IPS-18a (cell line): ENCODE data around the gene CD24.
"Not testable (repeated sequence)": the region's sequence is repeated elsewhere in the genome, so short reads cannot be mapped to it uniquely, and the experiment has no call there.

Experiments used
- H3K27ac ChIP-seq: one replicate; pipeline ENCODE4 v1.5.1; 2013; ENCODE audit warnings: low read length
- H3K27me3 ChIP-seq: one replicate; pipeline ENCODE4 v1.6.1; 2013; ENCODE audit warnings: mild to moderate bottlenecking, low read length; ENCODE audit not compliant: control insufficient read depth, insufficient read depth
- H3K36me3 ChIP-seq: one replicate; pipeline ENCODE4 v1.6.1; 2013; ENCODE audit warnings: low read depth, low read length; ENCODE audit not compliant: control insufficient read depth
- H3K4me1 ChIP-seq: one replicate; pipeline ENCODE4 v1.6.1; 2013; ENCODE audit warnings: low read depth, low read length; ENCODE audit not compliant: control insufficient read depth
- H3K4me3 ChIP-seq: one replicate; pipeline ENCODE4 v1.5.1; 2013; ENCODE audit warnings: low read length
- H3K9ac ChIP-seq: one replicate; pipeline ENCODE4 v1.6.1; 2013; ENCODE audit warnings: mild to moderate bottlenecking, low read length, moderate library complexity
- H3K9me3 ChIP-seq: one replicate; pipeline ENCODE4 v1.6.1; 2013; ENCODE audit warnings: low read depth, low read length; ENCODE audit not compliant: control insufficient read depth

The CD24 gene, protein sequence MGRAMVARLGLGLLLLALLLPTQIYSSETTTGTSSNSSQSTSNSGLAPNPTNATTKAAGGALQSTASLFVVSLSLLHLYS

DNA sequence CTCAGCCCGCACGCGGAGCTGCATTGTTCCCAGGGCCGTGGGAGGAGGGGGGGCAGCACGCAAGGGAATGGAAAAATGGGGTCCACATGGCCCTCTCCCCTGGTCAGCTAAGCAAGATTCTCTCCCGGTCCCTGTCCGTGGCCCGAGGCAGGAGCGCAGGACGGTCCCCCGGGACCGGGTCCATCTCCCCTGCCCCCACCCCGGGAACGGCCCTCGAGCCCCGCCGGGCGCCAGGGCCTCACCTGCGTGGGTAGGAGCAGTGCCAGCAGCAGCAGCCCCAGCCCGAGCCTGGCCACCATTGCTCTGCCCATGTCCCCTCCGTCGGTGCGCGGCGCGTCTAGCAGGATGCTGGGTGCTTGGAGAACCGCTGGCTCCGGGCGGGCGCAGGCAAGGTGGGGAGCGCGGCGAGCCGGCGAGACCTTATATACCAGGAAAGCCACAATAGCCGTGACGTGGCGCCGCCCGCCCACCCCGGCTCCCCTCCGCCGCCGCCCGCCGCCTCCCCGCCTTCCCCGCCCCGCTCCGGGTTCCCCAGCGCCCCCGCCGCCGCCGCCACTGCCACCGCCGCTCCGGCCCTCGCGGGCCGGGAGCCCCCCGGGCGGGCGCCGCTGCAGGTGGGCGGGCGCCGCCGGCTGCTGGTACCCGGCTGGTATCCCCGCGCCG, at the start of gene CD24:
Gene CD24, minus strand, starts transcription at position 394 of the 663 bp plus-strand sequence. Its CDS starts 83 bp downstream, at position 311.
- Histone ChIP-seq H3K9ac (peak within 1 kb of the TSS; percentile 100), H3K9me3 (no peaks in the 10 kb centered on the region), H3K36me3 (peaks cover 28% of the 10 kb centered on the region), H3K27me3 (no peaks in the 10 kb centered on the region), H3K27ac (peak within 1 kb of the TSS; percentile 98), H3K4me1 (peaks cover 11% of the 10 kb centered on the region), H3K4me3 (peak within 1 kb of the TSS; percentile 77)

DNA sequence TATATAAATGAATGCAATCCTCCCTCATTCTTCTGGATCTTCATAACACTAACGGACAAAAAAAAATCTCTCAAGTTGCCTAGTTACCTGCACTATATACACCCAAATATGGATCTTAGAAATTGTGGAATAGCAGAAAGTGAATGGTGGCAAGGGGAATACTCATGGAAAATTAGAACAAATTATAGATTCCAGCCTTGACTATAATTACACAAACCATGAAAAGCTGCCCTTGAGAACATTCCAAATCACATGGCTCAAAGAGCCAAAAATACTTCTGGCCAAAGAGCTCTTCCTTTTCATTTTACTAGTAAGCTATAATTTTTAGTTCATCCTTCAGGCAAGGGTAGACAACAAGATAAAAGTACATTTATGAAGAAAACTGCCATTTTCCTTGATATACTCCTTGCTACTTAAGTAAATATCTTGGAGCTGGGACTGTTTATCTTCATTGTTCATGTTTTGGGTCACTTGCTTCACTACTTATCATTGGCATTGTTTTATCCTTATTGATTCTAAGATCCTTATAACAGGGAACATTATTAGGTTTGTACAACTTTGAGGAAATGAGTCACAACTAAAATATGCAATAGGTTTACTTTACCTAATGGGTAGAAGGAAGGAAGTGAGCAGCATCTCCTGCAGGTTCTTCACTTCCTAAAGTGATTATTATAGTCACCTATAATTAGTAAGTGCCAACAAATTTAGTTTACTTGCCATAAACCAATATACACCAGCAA, 47.1 kb upstream of the CD24 start:
- Histone ChIP-seq H3K36me3 (no peaks in the 10 kb centered on the region), H3K27me3 (no peaks in the 10 kb centered on the region), H3K27ac (no peak overlapping the region), H3K9ac (no peak overlapping the region), H3K9me3 (no peaks in the 10 kb centered on the region), H3K4me3 (no peak overlapping the region), H3K4me1 (no peaks in the 10 kb centered on the region)

DNA sequence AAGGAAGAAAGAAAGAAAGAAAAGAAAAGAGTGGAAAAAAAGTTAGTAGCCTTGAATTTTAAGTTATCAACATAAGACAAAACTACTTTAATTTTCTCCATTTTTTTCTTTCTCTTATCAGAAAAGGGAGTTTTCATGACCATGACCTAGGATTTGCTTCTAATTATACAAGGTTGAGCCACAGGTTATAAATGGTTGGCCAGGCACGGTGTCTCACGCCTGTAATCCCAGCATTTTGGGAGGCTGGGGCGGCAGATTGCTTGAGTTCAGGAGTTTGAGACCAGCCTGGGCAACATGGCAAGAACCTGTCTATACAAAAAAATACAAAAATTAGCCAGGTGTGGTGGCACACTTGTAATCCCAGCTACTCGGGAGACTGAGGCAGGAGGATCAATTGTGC, 45.7 kb upstream of the CD24 start:
- Histone ChIP-seq H3K9me3 (no peaks in the 10 kb centered on the region), H3K36me3 (no peaks in the 10 kb centered on the region), H3K9ac (no peak overlapping the region), H3K27ac (no peak overlapping the region), H3K4me3 (no peak overlapping the region), H3K27me3 (no peaks in the 10 kb centered on the region), H3K4me1 (no peaks in the 10 kb centered on the region)

DNA sequence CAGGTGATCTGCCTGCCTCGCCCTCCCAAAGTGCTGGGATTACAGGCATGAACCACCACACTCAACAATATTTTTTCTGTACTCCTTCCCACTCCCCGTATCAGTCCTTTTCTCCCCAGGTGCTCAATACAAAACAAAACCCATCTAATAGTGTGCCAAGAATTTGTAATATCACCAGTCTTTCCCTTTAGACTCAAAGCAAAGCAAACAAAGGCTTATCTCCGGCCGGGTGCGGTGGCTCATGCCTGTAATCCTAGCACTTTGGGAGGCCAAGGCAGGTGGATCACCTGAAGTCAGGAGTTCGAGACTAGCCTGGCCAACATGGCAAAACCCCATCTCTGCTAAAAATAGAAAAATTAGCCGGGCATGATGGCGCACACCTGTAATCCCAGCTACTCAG, 45.1 kb upstream of the CD24 start:
- H3K27me3 ChIP-seq, H3K27ac ChIP-seq, H3K4me3 ChIP-seq, H3K4me1 ChIP-seq, H3K9ac ChIP-seq, H3K9me3 ChIP-seq, H3K36me3 ChIP-seq: not testable (repeated sequence)

DNA sequence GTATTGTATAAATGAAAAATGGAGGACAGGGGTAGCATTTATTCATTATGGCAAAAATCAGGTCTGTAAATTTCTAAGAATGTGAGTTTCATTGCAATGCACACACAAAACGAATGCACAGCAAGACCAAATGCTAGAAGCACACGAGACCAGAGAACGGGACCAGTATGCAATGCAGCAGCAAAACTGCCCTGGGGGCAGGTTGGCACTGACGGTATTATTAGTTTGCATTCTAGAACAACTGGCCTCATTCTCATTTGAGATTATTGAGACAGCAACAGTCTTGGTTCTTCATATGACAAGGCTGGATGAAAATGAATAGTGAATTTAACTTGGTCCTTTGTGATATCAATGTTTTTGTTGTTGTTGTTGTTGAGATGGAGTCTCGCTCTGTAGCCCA, 44.5 kb upstream of the CD24 start:
- H3K27ac ChIP-seq, result no peak overlapping the region
- no peaks in the 10 kb centered on the region for H3K27me3 ChIP-seq
- no peaks in the 10 kb centered on the region for H3K36me3 ChIP-seq
- no peak overlapping the region for H3K9ac ChIP-seq
- no peaks in the 10 kb centered on the region for H3K4me1 ChIP-seq
- no peak overlapping the region for H3K4me3 ChIP-seq
- no peaks in the 10 kb centered on the region for H3K9me3 ChIP-seq

DNA sequence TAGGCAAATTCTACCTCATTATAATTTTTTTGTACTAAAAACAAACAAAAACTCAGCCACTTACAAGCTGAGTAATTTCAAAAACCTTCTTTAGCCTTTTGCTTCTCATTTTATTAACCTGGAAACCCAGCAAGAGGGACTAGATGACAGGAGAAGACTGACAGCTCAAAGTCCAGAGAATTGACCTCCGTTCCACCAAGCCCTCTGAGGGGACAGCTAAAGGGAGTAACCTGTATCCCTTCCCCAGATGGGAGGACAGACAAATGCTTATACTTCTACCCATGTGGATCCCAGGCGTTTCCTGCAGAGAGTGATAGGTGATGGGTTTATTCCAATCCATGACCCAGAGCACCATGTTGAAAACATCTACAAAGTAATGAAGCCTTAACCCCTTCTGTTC, 35.0 kb upstream of the CD24 start:
- Histone ChIP-seq H3K27ac (no peak overlapping the region), H3K27me3 (no peaks in the 10 kb centered on the region), H3K9ac (no peak overlapping the region), H3K9me3 (no peaks in the 10 kb centered on the region), H3K4me1 (no peaks in the 10 kb centered on the region), H3K36me3 (no peaks in the 10 kb centered on the region), H3K4me3 (no peak overlapping the region)

DNA sequence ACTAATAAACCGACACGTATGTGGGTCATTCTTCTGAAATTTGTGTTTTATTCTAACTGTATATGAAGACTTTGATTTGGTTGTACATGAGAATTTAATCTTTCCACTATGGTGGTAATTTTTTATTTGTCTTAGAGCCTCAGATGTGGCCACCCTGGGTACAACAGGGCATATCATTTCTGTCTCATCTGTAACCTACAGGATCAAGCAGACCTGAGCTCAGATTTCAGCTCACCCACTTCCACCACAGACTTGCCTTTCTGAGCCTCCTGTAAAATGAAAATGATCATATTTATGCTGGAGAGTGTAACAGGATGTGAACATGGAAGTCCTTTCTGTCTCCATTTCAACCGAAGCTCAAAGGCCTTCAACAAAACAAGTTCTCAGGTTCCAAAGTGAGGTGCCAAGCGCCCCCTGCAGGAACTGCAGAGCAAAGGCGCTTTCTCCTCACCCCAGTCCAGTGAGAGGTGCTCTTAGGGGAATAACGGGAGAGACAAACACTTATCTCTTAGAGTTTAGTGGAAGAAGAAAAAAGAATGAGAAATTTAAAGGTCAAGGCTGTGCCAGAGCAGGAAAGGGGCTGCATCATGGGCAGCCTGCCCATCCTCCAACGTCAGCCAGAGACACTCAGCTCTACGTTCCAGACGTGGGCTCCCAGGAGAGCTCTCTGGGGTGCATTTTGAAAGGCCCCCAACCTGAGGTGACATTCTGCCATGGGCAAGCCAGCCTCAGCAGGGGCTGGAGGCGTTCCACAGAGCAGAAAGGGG, 23.0 kb upstream of the CD24 start:
- Histone ChIP-seq H3K9ac (no peak overlapping the region), H3K27me3 (no peaks in the 10 kb centered on the region), H3K27ac (no peak overlapping the region), H3K4me1 (peaks cover 5% of the 10 kb centered on the region), H3K4me3 (no peak overlapping the region), H3K36me3 (no peaks in the 10 kb centered on the region), H3K9me3 (no peaks in the 10 kb centered on the region)

DNA sequence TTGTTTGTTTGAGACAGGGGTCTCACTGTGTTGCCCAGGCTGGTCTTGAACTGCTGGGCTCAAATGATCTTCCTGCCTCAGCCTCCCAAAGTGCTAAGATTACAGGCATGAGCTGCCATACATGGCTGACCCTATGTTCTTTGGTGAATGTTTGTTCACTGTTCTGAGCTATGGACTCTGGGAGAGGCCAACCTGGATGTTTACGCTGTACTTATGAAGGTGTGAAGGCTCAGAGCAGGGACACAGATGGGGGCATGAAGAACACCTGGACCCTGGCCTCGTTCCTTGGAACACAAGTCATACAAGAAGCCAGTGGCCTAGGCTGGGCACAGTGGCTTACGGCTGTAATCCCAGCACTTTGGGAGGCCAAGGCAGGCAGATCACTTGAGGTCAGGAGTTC, 21.1 kb upstream of the CD24 start:
- Histone ChIP-seq H3K9me3 (no peaks in the 10 kb centered on the region), H3K9ac (no peak overlapping the region), H3K27me3 (no peaks in the 10 kb centered on the region), H3K36me3 (no peaks in the 10 kb centered on the region), H3K4me3 (no peak overlapping the region), H3K4me1 (peaks cover 5% of the 10 kb centered on the region), H3K27ac (no peak overlapping the region)

DNA sequence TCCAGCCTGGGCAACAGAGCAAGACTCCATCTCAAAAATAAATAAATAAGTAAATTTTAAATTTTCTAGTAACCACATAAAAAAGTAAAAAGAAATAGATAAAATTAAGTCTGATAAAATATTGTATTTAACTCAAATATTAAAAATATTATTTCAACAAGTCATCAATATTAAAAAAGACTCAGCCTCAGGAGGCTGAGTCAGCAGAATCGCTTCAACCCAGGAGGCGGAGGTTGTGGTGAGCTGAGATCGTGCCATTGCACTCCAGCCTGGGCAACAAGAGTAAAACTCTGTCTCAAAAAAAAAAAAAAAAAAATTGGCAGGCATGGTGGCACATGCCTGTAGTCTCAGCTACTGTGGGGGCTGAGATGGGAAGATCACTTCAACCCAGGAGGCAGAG, 15.2 kb upstream of the CD24 start:
- not testable (repeated sequence) for H3K27me3 ChIP-seq, H3K27ac ChIP-seq, H3K36me3 ChIP-seq, H3K9ac ChIP-seq, H3K4me3 ChIP-seq, H3K9me3 ChIP-seq, H3K4me1 ChIP-seq

DNA sequence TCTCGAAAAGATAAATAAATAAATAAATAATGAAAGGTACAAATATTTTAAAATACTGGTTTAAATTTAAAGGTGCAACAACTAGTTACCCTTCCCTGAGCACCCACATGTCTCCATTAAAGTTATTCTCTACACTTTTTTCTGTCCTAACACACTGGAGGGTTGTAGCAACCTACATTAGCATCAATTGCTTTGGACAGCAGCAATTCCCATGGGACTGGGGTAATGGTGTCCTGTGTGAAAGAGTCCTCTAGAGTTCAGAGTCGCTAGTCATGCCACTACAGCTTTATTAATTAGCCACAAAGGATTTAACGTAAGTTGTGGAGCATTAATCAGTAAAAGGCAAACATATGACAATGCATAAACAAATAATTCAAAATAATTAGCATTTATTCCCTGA, 14.1 kb upstream of the CD24 start:
- Histone ChIP-seq H3K4me3 (no peak overlapping the region), H3K36me3 (no peaks in the 10 kb centered on the region), H3K9me3 (no peaks in the 10 kb centered on the region), H3K27me3 (no peaks in the 10 kb centered on the region), H3K4me1 (no peaks in the 10 kb centered on the region), H3K27ac (no peak overlapping the region), H3K9ac (no peak overlapping the region)

DNA sequence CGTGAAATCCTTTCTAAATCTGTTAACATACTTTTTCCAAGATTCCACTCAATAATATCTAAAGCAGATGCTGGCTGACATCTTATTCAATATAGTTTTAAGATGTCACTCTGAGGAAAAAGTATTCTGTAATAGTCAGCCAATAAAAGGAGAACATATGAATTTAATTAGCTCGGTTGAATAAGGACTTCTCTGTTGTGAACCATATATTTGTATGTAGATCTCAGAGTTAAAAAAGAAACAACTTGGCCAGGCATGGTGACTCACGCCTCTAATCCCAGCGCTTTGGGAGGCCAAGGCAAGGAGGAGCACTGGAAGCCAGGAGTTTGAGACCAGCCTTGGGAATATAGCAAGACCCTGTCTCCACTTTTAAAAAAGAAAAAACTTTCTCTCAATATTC, 7.4 kb upstream of the CD24 start:
- Histone ChIP-seq H3K27me3 (no peaks in the 10 kb centered on the region), H3K4me3 (no peak overlapping the region), H3K9me3 (no peaks in the 10 kb centered on the region)

More for the DNA sequence above, 7.4 kb upstream of the CD24 start:
- Histone ChIP-seq H3K27ac (no peak overlapping the region), H3K4me1 (peaks cover 14% of the 10 kb centered on the region), H3K36me3 (no peaks in the 10 kb centered on the region), H3K9ac (no peak overlapping the region)
